CD4-positive, alpha-beta T cell treated with Interleukin-21 for 1 hour (primary cell): ENCODE measurements around the gene SLC8B1.

Source experiments
- DNase-seq: peaks from one replicate; pipeline ENCODE4 v3.0.0-alpha.2; 2020

SLC8B1 gene

GRCh38 chr12:113292091-113292490, 42.8 kb downstream of the SLC8B1 start:
- no peak for DNase-seq

DNA sequence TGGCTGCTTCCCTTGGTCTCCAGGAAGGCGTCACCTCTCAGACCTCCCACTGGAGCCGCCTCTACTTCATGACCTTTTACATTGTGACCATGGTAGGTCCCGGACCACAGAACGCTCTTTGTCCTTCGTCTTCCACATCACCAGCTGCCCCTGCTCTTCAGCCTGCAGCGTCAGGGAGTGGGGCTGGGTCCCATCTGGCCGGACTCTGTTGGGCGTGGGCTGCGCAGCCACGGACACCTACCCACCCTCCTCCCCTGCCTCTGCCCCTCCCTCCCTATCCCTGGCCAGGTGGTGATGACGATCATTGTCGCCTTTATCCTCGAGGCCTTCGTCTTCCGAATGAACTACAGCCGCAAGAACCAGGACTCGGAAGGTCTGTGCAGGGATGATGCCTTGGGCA, 43.3 kb downstream of the SLC8B1 start:
- DNase-seq = no peak

DNA sequence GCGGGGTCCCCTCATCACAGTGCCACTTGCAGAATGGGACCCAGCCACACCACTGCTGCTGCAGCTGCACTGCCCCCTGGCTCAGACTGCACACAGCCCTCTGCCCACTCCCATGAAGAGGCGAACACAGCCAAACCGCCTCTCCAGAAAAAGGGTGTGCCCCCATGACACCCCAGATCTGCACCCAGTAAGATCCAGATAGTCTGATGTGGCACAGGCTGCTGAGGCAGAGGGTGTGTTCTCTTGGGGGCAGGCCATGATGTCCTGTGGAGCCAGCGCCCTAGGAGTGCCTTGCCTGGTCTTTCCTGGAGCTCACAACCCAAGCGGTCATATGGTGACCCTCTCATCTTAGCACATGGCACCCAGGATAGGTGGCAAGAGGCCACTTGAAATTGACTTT, 44.4 kb downstream of the SLC8B1 start:
- DNase-seq = no peak

GRCh38 chr12:113289361-113289760, 45.5 kb downstream of the SLC8B1 start:
- no peak for DNase-seq

DNA sequence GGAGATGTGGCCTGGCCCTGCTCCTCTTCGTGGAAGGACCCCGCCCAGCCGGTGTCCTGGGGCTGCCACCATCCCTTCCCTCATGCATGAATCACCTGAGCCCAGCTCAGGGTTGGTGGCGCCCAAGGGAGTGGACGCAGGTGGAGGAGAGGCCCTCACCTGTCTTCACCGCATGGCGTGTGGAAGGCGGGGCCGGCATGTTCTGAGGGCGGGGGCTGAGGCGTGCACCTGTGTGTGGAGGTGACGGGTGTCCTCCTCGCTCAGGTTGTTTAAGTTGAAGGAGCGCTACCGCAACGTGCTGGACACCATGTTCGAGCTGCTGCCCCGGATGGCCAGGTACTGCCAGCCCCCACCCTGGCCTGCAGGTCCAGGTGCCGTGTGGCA, 47.0 kb downstream of the SLC8B1 start:
- no peak for DNase-seq

DNA sequence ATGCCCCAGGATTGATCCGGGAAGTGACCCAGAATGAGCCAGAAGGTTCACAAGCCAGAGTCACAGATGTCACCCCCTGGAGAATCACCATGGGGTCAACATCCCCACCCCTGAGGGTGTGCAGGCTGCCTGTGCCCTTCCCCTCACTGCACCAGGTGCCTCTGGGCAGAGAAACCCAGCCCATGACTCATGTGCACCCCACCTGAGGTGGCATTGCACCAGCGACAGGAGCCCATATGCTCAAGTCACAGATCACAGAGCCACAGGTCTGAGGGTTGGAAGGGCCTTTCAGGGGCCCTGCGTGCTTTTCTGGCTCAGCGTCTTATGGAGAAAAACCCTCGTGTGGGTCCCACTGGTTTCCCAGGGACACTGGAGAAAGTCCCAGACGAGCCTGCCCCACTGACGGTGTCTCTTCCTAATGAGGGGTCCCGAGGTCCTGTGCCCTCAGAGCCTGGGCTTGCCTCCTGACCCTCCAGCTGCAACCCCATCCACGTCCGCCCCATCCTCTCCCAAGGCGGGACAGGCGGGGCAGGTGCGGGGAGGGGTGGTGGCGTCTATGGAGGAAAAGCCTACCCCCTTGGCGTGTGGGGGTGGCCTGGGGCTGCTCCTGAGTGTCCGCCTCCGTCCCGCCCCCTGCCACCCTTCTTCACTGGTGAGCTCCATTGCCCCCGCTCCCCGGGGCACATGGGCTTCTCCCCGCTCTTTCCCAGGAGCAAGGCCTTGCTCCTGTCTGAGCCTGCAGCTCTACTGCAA, 47.6 kb downstream of the SLC8B1 start:
- DNase-seq = no peak

DNA sequence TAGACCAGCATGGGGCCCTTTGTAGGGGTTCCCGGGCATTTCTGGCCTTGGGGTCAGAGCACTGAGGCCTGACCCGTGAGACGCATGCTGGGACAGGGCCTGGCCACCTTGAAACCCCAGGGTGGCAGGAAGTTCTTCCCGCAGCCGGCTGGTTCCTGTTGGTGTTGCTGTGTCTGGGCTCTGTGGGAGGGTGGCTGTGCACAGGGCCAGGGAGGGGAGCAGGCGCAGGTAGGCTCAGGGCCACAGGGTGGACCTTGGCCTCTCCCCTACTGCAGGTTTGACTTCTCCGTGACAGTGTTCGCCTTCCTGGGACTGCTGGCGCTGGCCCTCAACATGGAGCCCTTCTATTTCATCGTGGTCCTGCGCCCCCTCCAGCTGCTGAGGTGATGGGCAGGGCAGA, 48.2 kb downstream of the SLC8B1 start:
- DNase-seq = no peak

- DNase-seq = no peak
Measured at GRCh38 chr12:113285679-113286610, 49.0 kb downstream of the SLC8B1 start.

- DNase-seq = no peak
Measured at GRCh38 chr12:113284751-113285150, 50.2 kb downstream of the SLC8B1 start.

- no peak for DNase-seq
Measured at GRCh38 chr12:113278633-113279032, 56.3 kb downstream of the SLC8B1 start.

- DNase-seq = no peak
Measured at GRCh38 chr12:113278141-113278540, 56.8 kb downstream of the SLC8B1 start.

GRCh38 chr12:113277511-113277910, 57.4 kb downstream of the SLC8B1 start:
- DNase-seq = no peak

DNA sequence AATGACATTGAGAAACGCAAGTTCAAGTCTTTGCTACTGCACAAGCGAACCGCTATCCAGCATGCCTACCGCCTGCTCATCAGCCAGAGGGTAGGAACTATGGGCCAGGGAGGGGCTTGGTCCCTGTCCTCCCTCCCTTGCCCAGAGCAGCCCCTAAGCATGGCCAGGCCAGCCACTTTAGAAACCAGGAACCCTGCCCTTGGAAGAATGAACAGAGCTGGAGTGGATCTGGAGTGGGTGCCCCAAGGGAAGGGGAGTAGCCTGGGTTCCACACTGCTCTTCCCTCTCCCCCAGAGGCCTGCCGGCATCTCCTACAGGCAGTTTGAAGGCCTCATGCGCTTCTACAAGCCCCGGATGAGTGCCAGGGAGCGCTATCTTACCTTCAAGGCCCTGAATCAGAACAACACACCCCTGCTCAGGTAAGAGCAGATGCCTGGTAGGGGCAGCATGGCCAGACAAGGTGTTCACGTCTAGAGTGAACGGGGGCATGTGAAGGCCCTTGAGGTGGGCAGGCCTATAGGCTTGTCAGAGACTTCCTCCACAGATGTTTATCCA, 57.9 kb downstream of the SLC8B1 start:
- no peak for DNase-seq

DNA sequence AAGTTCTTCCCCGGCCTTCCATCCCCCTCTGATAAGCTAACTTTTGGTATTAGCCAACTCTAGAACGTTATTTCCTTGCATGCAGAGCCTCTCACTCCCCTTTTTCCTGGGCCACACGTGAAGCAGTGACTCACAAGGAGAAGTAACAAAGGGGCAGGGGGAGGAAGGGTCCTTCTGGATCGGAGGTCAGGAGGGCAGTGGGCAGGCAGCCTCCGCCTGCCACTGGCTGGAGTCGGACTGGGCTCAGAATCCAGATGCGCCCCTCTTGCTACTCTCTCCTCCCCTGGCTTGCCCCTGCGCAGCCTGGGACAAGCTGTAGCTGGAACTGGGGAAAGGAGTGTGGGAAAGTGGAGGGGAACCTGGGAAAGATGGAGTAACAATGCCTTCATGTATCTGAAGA, 58.6 kb downstream of the SLC8B1 start:
- no peak for DNase-seq

- DNase-seq = no peak
Measured at GRCh38 chr12:113274848-113275247, 60.1 kb downstream of the SLC8B1 start.

- DNase-seq = no peak
Measured at GRCh38 chr12:113273053-113273725, 61.7 kb downstream of the SLC8B1 start.

DNA sequence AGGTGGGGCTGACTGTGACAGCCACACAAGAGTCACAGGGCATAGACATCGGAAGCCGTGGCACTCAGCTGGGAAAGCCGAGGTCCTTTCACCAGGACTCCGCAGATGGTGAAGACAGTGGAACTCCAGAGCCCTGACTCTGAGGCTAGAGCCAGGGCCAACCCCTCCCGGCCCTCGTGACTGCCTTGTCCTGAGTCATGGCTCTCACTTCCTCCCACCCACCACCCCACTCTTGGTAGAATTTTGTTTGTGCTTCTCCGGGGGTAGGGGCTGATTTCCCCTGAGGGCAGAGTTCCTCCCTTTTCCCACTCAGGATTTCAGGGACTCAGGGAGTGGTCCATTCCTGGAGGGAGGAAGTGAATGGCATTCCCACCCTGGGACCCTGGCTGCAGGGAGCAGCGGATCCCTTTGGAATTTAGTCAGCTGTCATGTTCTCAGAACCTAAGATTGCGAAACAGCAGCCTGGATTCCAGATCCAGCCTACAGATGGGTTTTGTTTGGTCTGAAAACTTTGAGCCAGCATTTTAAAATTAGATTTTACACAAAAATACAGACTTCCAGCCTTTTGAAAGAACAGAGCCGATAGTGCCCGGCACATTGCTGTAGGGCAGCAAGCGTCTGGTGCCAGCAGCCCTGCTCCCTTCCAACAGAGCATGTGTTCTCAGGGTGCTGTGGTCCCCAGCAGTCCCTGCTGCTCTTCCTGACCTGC, 62.9 kb downstream of the SLC8B1 start:
- DNase-seq = no peak

DNA sequence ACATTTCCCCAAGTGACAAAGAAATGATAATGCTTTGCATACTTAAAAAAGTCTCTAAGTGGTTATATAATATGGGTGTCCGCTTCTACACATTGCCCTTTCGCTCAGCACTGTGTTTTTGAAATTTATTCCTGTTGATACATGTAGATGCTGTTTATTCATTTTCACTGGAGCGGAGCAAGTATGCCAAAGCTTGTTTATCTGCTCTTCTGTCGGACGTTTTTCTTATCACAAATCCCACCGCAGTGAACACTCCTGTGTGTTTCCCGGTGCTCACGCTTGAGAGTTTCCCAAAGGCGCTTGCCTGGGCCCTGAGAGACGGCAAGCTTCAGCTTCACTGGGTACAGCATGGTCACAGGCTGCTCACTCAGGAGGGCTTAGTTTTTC, 63.5 kb downstream of the SLC8B1 start:
- DNase-seq = no peak

- no peak for DNase-seq
Measured at GRCh38 chr12:113270709-113271009, 64.2 kb downstream of the SLC8B1 start.

- DNase-seq = no peak
Measured at GRCh38 chr12:113269257-113269943, 65.5 kb downstream of the SLC8B1 start.

DNA sequence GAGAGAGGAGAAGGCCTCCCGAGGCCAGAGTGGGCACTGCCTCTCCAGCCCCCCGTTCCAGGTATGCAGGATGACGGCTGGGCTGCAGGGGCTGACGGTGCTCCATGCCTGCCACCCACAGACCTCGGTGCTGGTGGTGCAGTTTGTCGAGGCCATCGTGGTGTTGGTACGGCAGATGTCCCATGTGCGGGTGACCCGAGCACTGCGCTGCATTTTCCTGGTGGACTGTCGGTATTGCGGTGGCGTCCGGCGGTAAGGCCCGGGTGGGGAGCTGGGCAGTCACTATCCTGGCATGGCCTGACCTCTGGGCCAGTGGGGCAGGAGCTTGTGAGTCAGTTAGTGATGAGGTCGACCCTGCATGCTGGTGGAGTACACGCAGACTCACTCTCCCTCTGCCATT, 66.3 kb downstream of the SLC8B1 start:
- DNase-seq = no peak

DNA sequence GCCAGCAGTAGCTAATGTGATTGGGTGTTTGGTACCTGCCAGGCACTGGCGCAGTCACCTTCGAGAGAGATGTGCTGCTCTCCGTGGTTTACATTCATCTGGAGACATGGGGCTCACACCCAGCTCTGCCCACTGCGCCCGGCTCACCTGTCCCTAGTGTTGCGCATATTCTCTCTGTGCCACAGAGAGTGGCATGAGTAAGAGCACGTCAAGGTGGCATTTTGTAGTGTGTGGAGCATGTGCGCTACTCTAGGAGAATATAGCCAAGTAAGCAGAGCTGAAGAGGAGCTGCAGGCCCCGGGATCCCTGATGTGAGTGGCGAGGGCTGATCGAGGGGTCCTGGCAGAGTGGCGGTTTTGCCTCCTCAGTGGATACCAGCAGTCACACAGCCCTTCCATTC, 66.8 kb downstream of the SLC8B1 start:
- DNase-seq = no peak
